ENCODE results near the gene NUCB2. TPM values are rescaled to one million over a fixed set of nuclear protein-coding genes. Genes with fewer than 3 reads are reported as not detected.

NUCB2 gene
- total RNA-seq, 2 donors from 2014 or later = 39.2 to 110 TPM

DNA sequence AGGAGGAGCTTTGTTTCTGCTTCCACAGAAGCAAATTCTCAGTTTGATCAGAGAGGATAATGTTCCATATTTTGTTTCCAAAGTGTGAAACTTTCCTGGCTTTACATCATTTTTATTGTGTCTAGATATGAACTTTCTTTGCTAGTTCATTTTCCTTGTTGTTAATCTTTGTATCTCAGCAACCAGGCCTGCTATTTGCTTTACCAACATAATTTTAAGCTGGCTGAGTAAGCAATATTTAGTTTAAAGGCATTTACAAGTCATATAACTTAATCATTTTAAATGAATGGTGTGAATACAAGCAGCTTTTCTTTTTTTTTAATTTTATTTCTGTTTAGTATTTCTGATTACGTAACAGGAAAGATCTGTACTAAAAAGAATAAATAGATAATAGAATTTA is 15.2 kb downstream of the NUCB2 start:
- no peaks in the 10 kb centered on the region for H3K36me3 ChIP-seq
- no peak overlapping the region for H3K4me3 ChIP-seq
- no peaks in the 10 kb centered on the region for H3K9me3 ChIP-seq
- TF ChIP-seq POLR2A (IDR thresholded peaks at IDR 0.05) (no peak), POLR2AphosphoS5 (IDR thresholded peaks at IDR 0.05) (no peak)
- TF ChIP-seq, protein P1, sequence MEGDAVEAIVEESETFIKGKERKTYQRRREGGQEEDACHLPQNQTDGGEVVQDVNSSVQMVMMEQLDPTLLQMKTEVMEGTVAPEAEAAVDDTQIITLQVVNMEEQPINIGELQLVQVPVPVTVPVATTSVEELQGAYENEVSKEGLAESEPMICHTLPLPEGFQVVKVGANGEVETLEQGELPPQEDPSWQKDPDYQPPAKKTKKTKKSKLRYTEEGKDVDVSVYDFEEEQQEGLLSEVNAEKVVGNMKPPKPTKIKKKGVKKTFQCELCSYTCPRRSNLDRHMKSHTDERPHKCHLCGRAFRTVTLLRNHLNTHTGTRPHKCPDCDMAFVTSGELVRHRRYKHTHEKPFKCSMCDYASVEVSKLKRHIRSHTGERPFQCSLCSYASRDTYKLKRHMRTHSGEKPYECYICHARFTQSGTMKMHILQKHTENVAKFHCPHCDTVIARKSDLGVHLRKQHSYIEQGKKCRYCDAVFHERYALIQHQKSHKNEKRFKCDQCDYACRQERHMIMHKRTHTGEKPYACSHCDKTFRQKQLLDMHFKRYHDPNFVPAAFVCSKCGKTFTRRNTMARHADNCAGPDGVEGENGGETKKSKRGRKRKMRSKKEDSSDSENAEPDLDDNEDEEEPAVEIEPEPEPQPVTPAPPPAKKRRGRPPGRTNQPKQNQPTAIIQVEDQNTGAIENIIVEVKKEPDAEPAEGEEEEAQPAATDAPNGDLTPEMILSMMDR (IDR thresholded peaks at IDR 0.05) = no peak
- 73% methylated on average over 1 of the region's 1 CpG for WGBS
- H3K27ac ChIP-seq = no peak overlapping the region
- no peak for DNase-seq (ENCODE audit: low spot score)
- H3K27me3 ChIP-seq (replicated peaks; ENCODE audit: insufficient read depth) = no peaks in the 10 kb centered on the region
- intact Hi-C loops (cut with DNase I) = no loop called here
- H3K4me1 ChIP-seq (replicated peaks) = no peaks in the 10 kb centered on the region

DNA sequence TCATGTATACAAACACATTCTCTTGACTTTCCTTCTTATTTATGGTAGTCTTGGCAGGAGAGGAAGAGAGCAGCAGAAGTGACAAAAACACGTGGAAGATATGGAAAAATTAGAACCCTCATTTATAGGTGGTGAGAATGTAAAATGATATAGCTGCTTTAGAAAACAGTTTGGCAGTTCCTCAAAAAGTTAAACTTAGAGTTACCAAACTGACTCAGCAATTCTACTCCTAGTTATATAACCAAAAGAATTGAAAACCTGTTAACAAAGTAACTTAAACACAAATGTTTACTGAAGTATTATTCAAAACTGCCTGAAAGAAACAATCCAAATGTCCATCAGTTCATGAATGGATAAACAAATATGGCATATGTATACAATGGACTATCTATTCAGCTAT is 16.8 kb downstream of the NUCB2 start:
- H3K4me3 ChIP-seq = no peak overlapping the region
- H3K4me1 ChIP-seq (replicated peaks) = no peaks in the 10 kb centered on the region
- WGBS = 16% methylated on average over 1 of the region's 1 CpG
- no peak for DNase-seq (ENCODE audit: low spot score)
- intact Hi-C loops (cut with DNase I) = no loop called here
- no peaks in the 10 kb centered on the region for H3K9me3 ChIP-seq
- H3K27ac ChIP-seq = no peak overlapping the region
- H3K27me3 ChIP-seq (replicated peaks; ENCODE audit: insufficient read depth) = no peaks in the 10 kb centered on the region
- no peaks in the 10 kb centered on the region for H3K36me3 ChIP-seq
- TF ChIP-seq POLR2A (IDR thresholded peaks at IDR 0.05) (no peak), POLR2AphosphoS5 (IDR thresholded peaks at IDR 0.05) (no peak)
- TF ChIP-seq, protein P1 (IDR thresholded peaks at IDR 0.05) = no peak

DNA sequence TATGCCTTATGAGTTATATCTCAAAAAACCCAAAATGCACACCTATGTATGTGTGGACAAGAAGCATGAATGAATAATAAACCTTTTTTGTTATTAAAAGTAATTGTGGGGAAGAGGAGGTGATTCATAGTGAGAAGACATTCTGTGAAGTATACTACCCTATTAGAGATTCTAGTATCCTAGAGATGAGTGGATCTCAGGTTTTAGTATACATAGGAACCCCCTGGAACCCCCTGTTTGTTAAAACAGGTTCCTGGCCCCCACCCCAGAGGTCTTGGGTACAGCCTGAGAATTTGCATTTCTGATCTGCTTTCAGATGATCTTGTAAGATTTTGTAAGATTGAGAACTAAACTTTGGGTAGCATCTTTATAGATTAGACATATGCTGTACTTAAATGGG is 17.5 kb downstream of the NUCB2 start:
- no peaks in the 10 kb centered on the region for H3K4me1 ChIP-seq (replicated peaks)
- intact Hi-C loops (cut with DNase I) = no loop called here
- no peak for DNase-seq (ENCODE audit: low spot score)
- no peaks in the 10 kb centered on the region for H3K9me3 ChIP-seq
- H3K27ac ChIP-seq = no peak overlapping the region
- no peaks in the 10 kb centered on the region for H3K27me3 ChIP-seq (replicated peaks; ENCODE audit: insufficient read depth)
- H3K4me3 ChIP-seq = no peak overlapping the region
- TF ChIP-seq POLR2AphosphoS5 (IDR thresholded peaks at IDR 0.05) = no peak
- no peak for TF ChIP-seq POLR2A (IDR thresholded peaks at IDR 0.05)
- TF ChIP-seq, protein P1 (IDR thresholded peaks at IDR 0.05) = no peak
- H3K36me3 ChIP-seq = no peaks in the 10 kb centered on the region

DNA sequence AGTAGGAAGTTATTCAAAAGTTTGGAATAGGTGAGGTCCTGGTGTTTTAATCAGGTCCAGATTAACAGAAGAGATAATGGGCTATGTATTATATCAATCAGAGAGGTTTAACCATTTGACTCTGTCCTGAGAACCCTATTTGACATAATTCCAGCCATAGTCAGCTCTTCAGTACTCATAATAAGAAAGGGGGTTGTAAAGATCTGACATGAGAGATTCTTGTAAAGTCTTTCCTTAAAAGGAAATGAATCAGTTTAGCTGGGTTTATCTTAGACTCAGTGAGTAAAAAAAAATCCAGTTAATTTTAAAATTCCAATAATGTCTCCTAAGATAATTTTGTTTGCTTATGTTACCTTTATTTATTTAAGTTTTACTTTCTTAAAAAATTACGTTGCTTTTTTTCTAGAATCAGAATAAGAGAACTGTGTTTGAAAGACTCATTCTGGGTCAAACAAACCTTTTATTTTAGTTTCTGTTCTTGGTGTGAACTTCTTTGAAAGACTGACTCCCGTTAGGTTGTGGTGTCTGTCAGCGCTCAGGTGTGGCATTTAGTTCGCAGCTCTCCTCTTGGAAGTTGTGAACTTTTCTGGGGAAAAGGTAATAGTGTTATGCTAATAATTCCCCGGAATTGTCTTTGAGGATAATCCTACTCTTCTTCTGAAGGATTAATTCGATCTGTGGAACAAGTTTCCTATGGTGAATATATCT is 20.5 kb downstream of the NUCB2 start:
- TF ChIP-seq POLR2AphosphoS5 (IDR thresholded peaks at IDR 0.05) = no peak
- TF ChIP-seq, protein P1 (IDR thresholded peaks at IDR 0.05) = no peak
- TF ChIP-seq POLR2A (IDR thresholded peaks at IDR 0.05) = no peak
- Histone ChIP-seq H3K9me3 (no peaks in the 10 kb centered on the region), H3K4me1 (replicated peaks) (no peaks in the 10 kb centered on the region), H3K36me3 (peaks cover 0 to 3% of the 10 kb centered on the region in 2 donors), H3K4me3 (no peak overlapping the region), H3K27me3 (replicated peaks; ENCODE audit: insufficient read depth) (no peaks in the 10 kb centered on the region), H3K27ac (no peak overlapping the region)
- intact Hi-C loops (cut with DNase I) = no loop called here
- WGBS = 78% methylated on average over 6 of the region's 6 CpGs
- DNase-seq (ENCODE audit: low spot score) = no peak

DNA sequence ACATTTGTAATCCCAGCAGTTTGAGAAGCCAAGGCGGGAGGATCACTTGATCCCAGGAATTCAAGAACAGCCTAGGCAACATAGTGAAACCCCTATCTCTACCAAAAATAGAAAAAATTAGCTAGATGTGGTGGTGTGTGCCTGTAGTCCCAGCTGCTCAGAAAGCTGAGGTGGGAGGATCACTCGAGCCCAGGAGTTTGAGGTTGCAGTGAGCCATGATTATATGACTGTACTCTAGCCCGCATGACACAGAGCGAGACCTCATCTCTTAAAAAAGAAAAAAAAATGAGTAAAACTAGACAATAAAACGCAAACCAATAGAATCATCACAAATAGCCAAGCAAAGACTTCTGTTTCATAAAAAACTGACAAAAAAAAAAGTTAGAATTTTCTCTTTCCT is 21.8 kb downstream of the NUCB2 start:
- 91% methylated on average over 5 of the region's 5 CpGs for WGBS
- H3K27me3 ChIP-seq (replicated peaks; ENCODE audit: insufficient read depth) = no peaks in the 10 kb centered on the region
- intact Hi-C loops (cut with DNase I) = no loop called here
- H3K27ac ChIP-seq = no peak overlapping the region
- no peaks in the 10 kb centered on the region for H3K9me3 ChIP-seq
- peaks cover 0 to 3% of the 10 kb centered on the region in 2 donors for H3K36me3 ChIP-seq
- H3K4me3 ChIP-seq = no peak overlapping the region
- no peak for DNase-seq (ENCODE audit: low spot score)
- no peaks in the 10 kb centered on the region for H3K4me1 ChIP-seq (replicated peaks)
- no peak for TF ChIP-seq POLR2AphosphoS5 (IDR thresholded peaks at IDR 0.05)
- TF ChIP-seq, protein P1 (IDR thresholded peaks at IDR 0.05) = no peak
- no peak for TF ChIP-seq POLR2A (IDR thresholded peaks at IDR 0.05)
